ENCODE measurements around the gene C17orf67. TPM values are rescaled to one million over a fixed set of nuclear protein-coding genes. Genes with fewer than 3 reads are reported as not detected.
A peak's percentile ranks its signal among the peaks of the same experiment; 100 is the strongest.

C17orf67 gene
- total and polyA plus RNA-seq, 9 of the 15 experiments (the other 6 are each of a cell fraction or from before 2014, with no cell fraction given) = 0.07 to 1.7 (median 0.59) TPM

GRCh38 chr17:56744721-56745120, 89.0 kb downstream of the C17orf67 start (continued):
- no peak for TF ChIP-seq HOMEZ (CRISPR knock-in tag; IDR thresholded peaks at IDR 0.05)
- TF ChIP-seq NR2F6 (CRISPR knock-in tag; IDR thresholded peaks at IDR 0.05) = no peak

GRCh38 chr17:56742601-56743000, 91.1 kb downstream of the C17orf67 start:
- ChIA-PET CTCF (ENCODE audit: low intra/inter-chr PET ratio) (no interaction called here), POLR2A (no interaction called here)
- no TSS peak for BruUV-seq (replicated peaks)
- Histone ChIP-seq H3K27me3 (ENCODE audit: control insufficient read depth in 2 of 2, insufficient read depth in 2 of 2, low read length in 2 of 2) (peaks cover 25 to 54% of the 10 kb centered on the region in 2 experiments), H3K79me2 (ENCODE audit: control insufficient read depth, insufficient read depth, low read length) (no peaks in the 10 kb centered on the region), H3K9ac (ENCODE audit: insufficient read depth in 1 of 2, low read depth in 2 of 2, low read length in 2 of 2) (no peak overlapping the region), H3K4me3 (no peak overlapping the region), H2AFZ (ENCODE audit: low read depth, low read length) (no peak overlapping the region), H3K36me3 (ENCODE audit: control insufficient read depth, insufficient read depth, low read length) (no peaks in the 10 kb centered on the region), H3K4me2 (ENCODE audit: insufficient read depth, low read length) (no peak overlapping the region), H3K9me1 (ENCODE audit: control insufficient read depth, insufficient read depth, low read length) (no peaks in the 10 kb centered on the region), H3K4me1 (replicated peaks in 1 of 2; ENCODE audit: control insufficient read depth in 2 of 2, insufficient read depth in 2 of 2, low read length in 2 of 2) (peaks cover 0 to 4% of the 10 kb centered on the region in 2 experiments; a peak in 2 of 5 replicates), H3K9me3 (replicated peaks; ENCODE audit: control insufficient read depth, insufficient read depth, low read depth, low read length) (no peaks in the 10 kb centered on the region), H4K20me1 (replicated peaks; ENCODE audit: control insufficient read depth, insufficient read depth, low read length) (peaks cover 4% of the 10 kb centered on the region; the same call in 1 of the 2 replicates), H3K27ac (ENCODE audit: extremely low read depth, low read depth, low read length) (no peak overlapping the region)
- intact Hi-C loops (cut with micrococcal nuclease) = no loop called here
- WGBS (ENCODE audit: insufficient coverage, low coverage, missing lambda C conversion rate) = 0% methylated on average over 4 of the region's 4 CpGs
- ATAC-seq (no peak), FAIRE-seq (no peak), DNase-seq (ENCODE audit: extremely low read depth in 1 of 4, low spot score in 3 of 4) (no peak)
- in situ Hi-C loops (cut with MboI) = no loop called here
- TF ChIP-seq RAD51 (IDR thresholded peaks at IDR 0.05; ENCODE audit: borderline replicate concordance, low read depth) (0 out of 2 replicates have a peak, but pooled peaks have one; percentile 11), TOE1 (IDR thresholded peaks at IDR 0.05; ENCODE audit: borderline replicate concordance) (no peak), TOE1 (CRISPR knock-in tag; IDR thresholded peaks at IDR 0.05; ENCODE audit: borderline replicate concordance, low read depth) (no peak), SOX6 (IDR thresholded peaks at IDR 0.05) (no peak), ZNF592 (IDR thresholded peaks at IDR 0.05) (no peak), DPF2 (IDR thresholded peaks at IDR 0.05) (no peak)

Measured in K562 (cell line).